ENCODE measurements around the gene EPC1. TPM values are rescaled to one million over a fixed set of nuclear protein-coding genes. Genes with fewer than 3 reads are reported as not detected.

The EPC1 gene
- total RNA-seq, 1 donor from 2014 or later, result 40.3 TPM

DNA sequence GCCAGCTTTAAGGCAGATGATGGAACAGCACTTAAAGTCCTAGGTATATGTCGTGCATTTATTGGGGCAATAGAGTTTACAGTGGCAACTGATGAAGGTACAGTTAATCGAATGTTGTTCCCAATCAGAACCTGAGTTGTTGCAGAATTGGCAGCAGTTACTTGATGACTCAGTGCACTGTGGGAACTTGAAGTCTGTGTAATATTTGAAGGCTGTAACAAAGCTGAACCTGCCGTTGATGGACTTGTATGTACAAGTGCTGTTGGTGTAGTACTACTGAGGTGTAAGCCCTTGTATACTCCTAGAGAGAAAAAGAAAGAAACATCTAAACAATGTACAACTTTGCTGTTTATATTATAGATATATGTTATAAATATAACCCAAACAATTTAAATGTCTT lies 75.3 kb downstream of the EPC1 start:
- no peak overlapping the region for H3K27ac ChIP-seq
- ATAC-seq (no peak), DNase-seq (no peak)
- intact Hi-C loops (cut with DNase I), result no loop called here
- H3K4me3 ChIP-seq, result no peak overlapping the region
- H3K27me3 ChIP-seq (ENCODE audit: low read depth), result no peaks in the 10 kb centered on the region
- no peaks in the 10 kb centered on the region for H3K9me3 ChIP-seq
- peaks cover 75% of the 10 kb centered on the region for H3K36me3 ChIP-seq
- TF ChIP-seq, protein P1, sequence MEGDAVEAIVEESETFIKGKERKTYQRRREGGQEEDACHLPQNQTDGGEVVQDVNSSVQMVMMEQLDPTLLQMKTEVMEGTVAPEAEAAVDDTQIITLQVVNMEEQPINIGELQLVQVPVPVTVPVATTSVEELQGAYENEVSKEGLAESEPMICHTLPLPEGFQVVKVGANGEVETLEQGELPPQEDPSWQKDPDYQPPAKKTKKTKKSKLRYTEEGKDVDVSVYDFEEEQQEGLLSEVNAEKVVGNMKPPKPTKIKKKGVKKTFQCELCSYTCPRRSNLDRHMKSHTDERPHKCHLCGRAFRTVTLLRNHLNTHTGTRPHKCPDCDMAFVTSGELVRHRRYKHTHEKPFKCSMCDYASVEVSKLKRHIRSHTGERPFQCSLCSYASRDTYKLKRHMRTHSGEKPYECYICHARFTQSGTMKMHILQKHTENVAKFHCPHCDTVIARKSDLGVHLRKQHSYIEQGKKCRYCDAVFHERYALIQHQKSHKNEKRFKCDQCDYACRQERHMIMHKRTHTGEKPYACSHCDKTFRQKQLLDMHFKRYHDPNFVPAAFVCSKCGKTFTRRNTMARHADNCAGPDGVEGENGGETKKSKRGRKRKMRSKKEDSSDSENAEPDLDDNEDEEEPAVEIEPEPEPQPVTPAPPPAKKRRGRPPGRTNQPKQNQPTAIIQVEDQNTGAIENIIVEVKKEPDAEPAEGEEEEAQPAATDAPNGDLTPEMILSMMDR (IDR thresholded peaks at IDR 0.05), result no peak
- H3K4me1 ChIP-seq, result peaks cover 12% of the 10 kb centered on the region

DNA sequence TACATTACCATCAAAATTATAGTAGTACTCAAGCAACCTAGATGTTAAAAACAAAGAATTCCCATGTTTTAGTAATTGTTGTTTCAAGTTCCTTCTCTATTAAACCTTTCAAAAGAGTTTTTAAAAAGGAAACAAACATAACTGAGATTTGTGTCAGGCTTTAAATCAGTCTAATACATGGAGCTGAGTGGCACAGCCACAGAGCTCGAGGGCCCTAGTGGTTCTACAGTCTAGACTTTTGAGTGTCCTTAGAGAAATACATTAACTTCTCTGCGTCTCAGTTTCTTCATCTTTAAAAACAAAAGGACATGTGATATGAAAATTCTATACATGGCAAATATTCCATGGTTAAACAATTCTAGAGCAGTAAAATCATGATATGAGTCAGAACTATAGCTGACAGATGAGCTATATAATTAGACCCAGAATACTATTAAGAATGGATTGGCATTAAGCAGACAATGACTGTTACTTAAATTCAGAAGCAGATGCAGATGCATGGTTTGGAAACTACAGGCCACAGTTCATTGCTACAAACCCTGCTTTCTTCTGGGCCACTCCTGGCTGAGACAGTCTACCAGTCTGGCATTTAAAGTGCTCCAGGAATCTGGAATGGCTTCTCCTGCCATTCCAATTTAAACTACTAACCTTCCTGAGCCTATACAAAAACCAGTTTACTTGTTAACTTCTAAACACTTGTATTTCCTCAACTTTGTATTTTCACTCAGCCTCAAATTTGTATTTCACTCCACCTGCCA lies 77.4 kb downstream of the EPC1 start:
- peak in 1 of 2 donors; percentile 55 for ATAC-seq

DNA sequence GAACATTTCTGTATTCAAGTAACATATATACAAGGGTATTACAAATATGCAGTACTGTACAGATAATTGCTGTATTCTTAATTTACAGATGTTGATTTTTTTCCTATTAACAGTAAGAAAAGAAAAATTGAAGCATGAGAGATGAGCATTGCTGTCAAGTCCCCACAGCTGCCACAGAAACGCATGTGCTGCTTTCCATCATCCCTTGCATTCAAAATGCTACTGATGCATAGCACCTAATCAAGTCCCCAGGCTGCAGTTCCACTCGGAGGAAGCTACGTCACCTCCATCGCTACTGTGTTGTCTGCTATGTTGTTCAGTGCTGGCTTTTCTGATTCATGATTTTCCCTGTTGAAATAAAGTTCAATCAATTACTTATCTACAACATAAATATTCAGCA lies 78.2 kb downstream of the EPC1 start:
- TF ChIP-seq, protein P1 (IDR thresholded peaks at IDR 0.05), result no peak
- H3K4me3 ChIP-seq, result no peak overlapping the region
- DNase-seq (no peak), ATAC-seq (no peak)
- no peak overlapping the region for H3K27ac ChIP-seq
- H3K36me3 ChIP-seq, result peaks cover 68% of the 10 kb centered on the region
- H3K9me3 ChIP-seq, result no peaks in the 10 kb centered on the region
- intact Hi-C loops (cut with DNase I), result no loop called here
- H3K4me1 ChIP-seq, result peaks cover 10% of the 10 kb centered on the region
- H3K27me3 ChIP-seq (ENCODE audit: low read depth), result no peaks in the 10 kb centered on the region

More for the DNA sequence above, 77.4 kb downstream of the EPC1 start:
- Histone ChIP-seq H3K27ac (no peak overlapping the region), H3K4me3 (no peak overlapping the region), H3K36me3 (peaks cover 68% of the 10 kb centered on the region), H3K4me1 (peaks cover 12% of the 10 kb centered on the region), H3K27me3 (ENCODE audit: low read depth) (no peaks in the 10 kb centered on the region), H3K9me3 (no peaks in the 10 kb centered on the region)
- no peak for DNase-seq
- intact Hi-C loops (cut with DNase I), result no loop called here
- TF ChIP-seq, protein P1 (IDR thresholded peaks at IDR 0.05), result no peak

DNA sequence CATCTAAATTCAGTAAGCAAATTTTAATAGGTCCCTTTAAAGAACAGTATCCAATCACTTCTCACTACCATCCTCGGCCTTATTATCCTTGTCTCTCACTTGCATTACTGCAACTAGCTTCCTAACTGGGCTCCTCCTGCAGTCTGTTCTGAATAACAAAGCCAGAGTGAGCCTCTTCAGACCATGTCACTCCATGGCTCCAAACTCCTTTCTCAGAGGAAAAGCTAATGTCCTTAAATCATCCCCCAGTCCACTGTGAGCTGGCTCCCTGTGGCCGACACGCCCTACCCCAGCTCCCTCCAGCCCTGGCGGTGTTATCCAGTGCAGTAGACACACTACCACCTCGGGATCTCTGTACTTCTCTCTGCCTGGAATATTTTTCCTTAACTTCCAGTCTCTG lies 80.0 kb downstream of the EPC1 start:
- ATAC-seq, result no peak

DNA sequence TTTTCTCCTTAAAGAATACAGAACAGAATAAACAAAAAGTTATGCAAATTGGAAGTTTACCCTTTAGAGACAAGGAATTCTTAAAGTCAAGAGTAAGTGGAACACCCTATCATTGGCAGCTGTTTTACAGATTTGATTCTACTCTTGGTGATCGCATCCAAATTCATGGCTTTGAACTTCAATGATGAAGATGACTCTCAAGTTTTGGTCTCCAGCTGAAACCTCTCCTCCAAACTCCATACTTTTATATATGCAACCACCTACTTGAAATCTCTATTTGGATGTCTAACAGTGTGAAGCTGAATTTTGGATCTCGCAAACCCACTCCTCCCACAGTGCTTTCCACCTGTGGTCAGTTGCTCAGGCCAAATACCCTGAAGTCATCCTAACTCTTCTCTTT lies 80.4 kb downstream of the EPC1 start:
- TF ChIP-seq, protein P1 (IDR thresholded peaks at IDR 0.05), result no peak
- Histone ChIP-seq H3K36me3 (peaks cover 46% of the 10 kb centered on the region), H3K9me3 (no peaks in the 10 kb centered on the region), H3K27ac (no peak overlapping the region), H3K27me3 (ENCODE audit: low read depth) (no peaks in the 10 kb centered on the region), H3K4me3 (no peak overlapping the region), H3K4me1 (no peaks in the 10 kb centered on the region)
- DNase-seq, result no peak
- no peak for ATAC-seq
- intact Hi-C loops (cut with DNase I), result no loop called here

More for the DNA sequence above, 80.0 kb downstream of the EPC1 start:
- H3K4me3 ChIP-seq, result no peak overlapping the region
- TF ChIP-seq, protein P1 (IDR thresholded peaks at IDR 0.05), result no peak
- peaks cover 50% of the 10 kb centered on the region for H3K36me3 ChIP-seq
- H3K4me1 ChIP-seq, result no peaks in the 10 kb centered on the region
- no peaks in the 10 kb centered on the region for H3K9me3 ChIP-seq
- DNase-seq, result no peak
- no peak overlapping the region for H3K27ac ChIP-seq
- H3K27me3 ChIP-seq (ENCODE audit: low read depth), result no peaks in the 10 kb centered on the region
- intact Hi-C loops (cut with DNase I), result no loop called here
